HepG2 (cell line): ENCODE data around the gene IL16. TPM values are rescaled to one million over a fixed set of nuclear protein-coding genes. Genes with fewer than 3 reads are reported as not detected.

Source experiments
- ATAC-seq: fragments of 200-7000 bp; cut with Tn5 transposase; 3 replicates; pipeline ENCODE4 v1.9.1; 2020; ENCODE audit warnings: mild to moderate bottlenecking, moderate library complexity
- BruUV-seq: library from RNA; stranded (reverse); fragments of 400-500 nt; replicated peaks from 2 replicates; lab custom pipeline; 2021; lab: Mats Ljungman, UMichigan
- CTCF ChIA-PET: fragments of 300-600 bp; formaldehyde crosslinking; extraction: SDS; loops from one replicate; lab custom pipeline; 2021; ENCODE audit warnings: low total read pairs, inconsistent platforms, low intra/inter-chr PET ratio; lab: Yijun Ruan, JAX
- POLR2A ChIA-PET: fragments of 350-600 bp; sonication (Branson Sonifier 250); formaldehyde crosslinking; loops from one replicate; lab custom pipeline; 2020; ENCODE audit warnings: antibody characterized with exemption, inconsistent platforms; lab: Yijun Ruan, JAX
- DNase-seq: peaks from one replicate; pipeline ENCODE4 v3.0.0-alpha.2; 2015; ENCODE audit warnings: low spot score
- FAIRE-seq: peaks from 3 replicates; lab custom pipeline; 2011; peaks lifted over from hg19 to GRCh38; lab: Jason Lieb, UNC
- H2AFZ ChIP-seq: one replicate; pipeline ENCODE4 v1.6.1; 2011; ENCODE audit warnings: low read length, inconsistent platforms
- H3K27ac ChIP-seq: fragments of 300-600 bp; 3 replicates; pipeline ENCODE4 v1.8.0; 2011; ENCODE audit warnings: mixed run types, mild to moderate bottlenecking, mixed read lengths, low read length, inconsistent platforms; ENCODE audit not compliant: insufficient read depth; ENCODE audit errors: extremely low read length
- H3K27me3 ChIP-seq, 2 experiments: fragments of 200-600 bp in 1 of 2; 2 replicates in 1 of 2; 3 replicates in 1 of 2; pipeline versions ENCODE4 v1.6.0 to v1.8.0; 2011; ENCODE audit warnings: low read length in 2 of 2, mild to moderate bottlenecking in 2 of 2, moderate library complexity in 2 of 2, inconsistent platforms in 1 of 2; ENCODE audit not compliant: insufficient read depth in 2 of 2, control insufficient read depth in 1 of 2
- H3K36me3 ChIP-seq, 2 experiments: fragments of 200-600 bp in 1 of 2; replicated peaks in 1 of 2; 2 replicates in 1 of 2; 3 replicates in 1 of 2; pipeline versions ENCODE4 v1.5.1 to v1.8.0; 2011; ENCODE audit warnings: low read length in 2 of 2, inconsistent platforms in 1 of 2; ENCODE audit not compliant: insufficient read depth in 2 of 2, control insufficient read depth in 1 of 2
- H3K4me1 ChIP-seq: 2 replicates; pipeline ENCODE4 v1.5.1; 2012; ENCODE audit warnings: low read length, inconsistent platforms; ENCODE audit not compliant: insufficient read depth
- H3K4me2 ChIP-seq: 2 replicates; pipeline ENCODE4 v1.6.0; 2011; ENCODE audit warnings: low read depth, low read length, inconsistent platforms
- H3K4me3 ChIP-seq, 3 experiments: fragments of 200-600 bp in 1 of 3; sonication (generic), shearing (Covaris generic) in 1 of 3; replicated peaks in 1 of 3; 2 replicates each; pipeline ENCODE4 v1.5.1; 2011 to 2016; ENCODE audit warnings: low read length in 3 of 3, inconsistent platforms in 2 of 3, low read depth in 2 of 3, mild to moderate bottlenecking in 2 of 3, control low read depth in 1 of 3, mixed read lengths in 1 of 3; ENCODE audit not compliant: insufficient read depth in 1 of 3
- H3K79me2 ChIP-seq: one replicate; pipeline ENCODE4 v1.6.1; 2011; ENCODE audit warnings: low read length, inconsistent platforms; ENCODE audit not compliant: insufficient read depth
- H3K9ac ChIP-seq: 2 replicates; pipeline ENCODE4 v1.6.0; 2011; ENCODE audit warnings: mild to moderate bottlenecking, low read depth, low read length, inconsistent platforms; ENCODE audit not compliant: insufficient read depth
- H3K9me3 ChIP-seq: 2 replicates; pipeline ENCODE4 v1.5.1; 2012; ENCODE audit warnings: mild to moderate bottlenecking, low read length
- H4K20me1 ChIP-seq: 2 replicates; pipeline ENCODE4 v1.6.0; 2011; ENCODE audit warnings: inconsistent platforms, mild to moderate bottlenecking, low read length, moderate library complexity; ENCODE audit not compliant: insufficient read depth
- HMG20A ChIP-seq: IDR thresholded peaks from 2 replicates; pipeline ENCODE4 v1.6.1; 2016; ENCODE audit warnings: borderline replicate concordance
- NAIF1 ChIP-seq: sonication (generic); formaldehyde crosslinking; IDR thresholded peaks from 2 replicates; pipeline ENCODE4 v1.5.0; 2020; ENCODE audit warnings: mild to moderate bottlenecking, missing genetic modification reagents, borderline replicate concordance
- SIX1 ChIP-seq: sonication (generic); formaldehyde crosslinking; IDR thresholded peaks from 2 replicates; pipeline ENCODE4 v1.4.0; 2020; ENCODE audit warnings: missing genetic modification reagents, borderline replicate concordance
- SMAD9 ChIP-seq: sonication (generic); formaldehyde crosslinking; IDR thresholded peaks from 2 replicates; pipeline ENCODE4 v1.5.1; 2020; ENCODE audit warnings: mild to moderate bottlenecking, missing genetic modification reagents
- TBX2 ChIP-seq: sonication (generic); formaldehyde crosslinking; IDR thresholded peaks from 2 replicates; pipeline ENCODE4 v1.5.0; 2020; ENCODE audit warnings: missing genetic modification reagents, mild to moderate bottlenecking, borderline replicate concordance
- ZBTB42 ChIP-seq: sonication (generic); formaldehyde crosslinking; IDR thresholded peaks from 2 replicates; pipeline ENCODE4 v1.5.0; 2020; ENCODE audit warnings: mild to moderate bottlenecking, missing genetic modification reagents
- WGBS: methylation state at CpG from one replicate; pipeline ENCODE4 v1.1.6; 2017; ENCODE audit warnings: low lambda C conversion rate; 5-methylcytosine and 5-hydroxymethylcytosine counted together
- in situ Hi-C: cut with HindIII; loops from 2 replicates; pipeline ENCODE4 v1.10.0; 2017; ENCODE audit warnings: low pct_unique_long_range_greater_than_20kb; ENCODE audit not compliant: extremely low pct_ligation_motif_present
- intact Hi-C: fragments of 100-400 bp; cut with micrococcal nuclease; formaldehyde crosslinking; loops from one replicate; pipeline ENCODE4 v1.10.0; 2022; ENCODE audit not compliant: unreplicated experiment
- polyA plus RNA-seq, 8 experiments: library from polyadenylated mRNA; depleted of rRNA in 3 of 8; stranded (reverse) in 7 of 8; unstranded in 1 of 8; fragments of >200 nt; fragmentation: Illumina TruSeq in 4 of 8; extraction: Trizol in 4 of 8; gene quantifications; 2 replicates each; pipeline versions ENCODE4 v1.2.1 to v1.2.3, GENCODE V29; 2011 to 2016; ENCODE audit warnings: low read depth in 4 of 8, missing spikeins in 1 of 8, mixed read lengths in 1 of 8; ENCODE audit not compliant: insufficient read depth in 1 of 8
- total RNA-seq, 5 experiments: library from RNA; depleted of rRNA; stranded (reverse); fragments of >200 nt; fragmentation: Illumina TruSeq; extraction: Trizol; gene quantifications; 2 replicates each; pipeline ENCODE4 v1.2.3, GENCODE V29; 2016; ENCODE audit warnings: low read depth in 1 of 5
- TF ChIP-seq, protein P1 (sequence below): sonication (generic); formaldehyde crosslinking; IDR thresholded peaks from 2 replicates; pipeline ENCODE4 v1.5.0; 2020; ENCODE audit warnings: mild to moderate bottlenecking, missing genetic modification reagents

The IL16 gene
- total and polyA plus RNA-seq, 2 of the 13 experiments (the other 11 are each of a cell fraction or from before 2014, with no cell fraction given): 0.03 TPM; not detected in 1

- TF ChIP-seq, protein P1, sequence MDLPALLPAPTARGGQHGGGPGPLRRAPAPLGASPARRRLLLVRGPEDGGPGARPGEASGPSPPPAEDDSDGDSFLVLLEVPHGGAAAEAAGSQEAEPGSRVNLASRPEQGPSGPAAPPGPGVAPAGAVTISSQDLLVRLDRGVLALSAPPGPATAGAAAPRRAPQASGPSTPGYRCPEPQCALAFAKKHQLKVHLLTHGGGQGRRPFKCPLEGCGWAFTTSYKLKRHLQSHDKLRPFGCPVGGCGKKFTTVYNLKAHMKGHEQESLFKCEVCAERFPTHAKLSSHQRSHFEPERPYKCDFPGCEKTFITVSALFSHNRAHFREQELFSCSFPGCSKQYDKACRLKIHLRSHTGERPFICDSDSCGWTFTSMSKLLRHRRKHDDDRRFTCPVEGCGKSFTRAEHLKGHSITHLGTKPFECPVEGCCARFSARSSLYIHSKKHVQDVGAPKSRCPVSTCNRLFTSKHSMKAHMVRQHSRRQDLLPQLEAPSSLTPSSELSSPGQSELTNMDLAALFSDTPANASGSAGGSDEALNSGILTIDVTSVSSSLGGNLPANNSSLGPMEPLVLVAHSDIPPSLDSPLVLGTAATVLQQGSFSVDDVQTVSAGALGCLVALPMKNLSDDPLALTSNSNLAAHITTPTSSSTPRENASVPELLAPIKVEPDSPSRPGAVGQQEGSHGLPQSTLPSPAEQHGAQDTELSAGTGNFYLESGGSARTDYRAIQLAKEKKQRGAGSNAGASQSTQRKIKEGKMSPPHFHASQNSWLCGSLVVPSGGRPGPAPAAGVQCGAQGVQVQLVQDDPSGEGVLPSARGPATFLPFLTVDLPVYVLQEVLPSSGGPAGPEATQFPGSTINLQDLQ (CRISPR knock-in tag): no peak
- TF ChIP-seq NAIF1 (no peak), ZBTB42 (CRISPR knock-in tag) (no peak)
- TF ChIP-seq, all 625 proteins: peak for 0
Observed at GRCh38 chr15:81225161-81225671, 28.5 kb downstream of the IL16 start (continued).

DNA sequence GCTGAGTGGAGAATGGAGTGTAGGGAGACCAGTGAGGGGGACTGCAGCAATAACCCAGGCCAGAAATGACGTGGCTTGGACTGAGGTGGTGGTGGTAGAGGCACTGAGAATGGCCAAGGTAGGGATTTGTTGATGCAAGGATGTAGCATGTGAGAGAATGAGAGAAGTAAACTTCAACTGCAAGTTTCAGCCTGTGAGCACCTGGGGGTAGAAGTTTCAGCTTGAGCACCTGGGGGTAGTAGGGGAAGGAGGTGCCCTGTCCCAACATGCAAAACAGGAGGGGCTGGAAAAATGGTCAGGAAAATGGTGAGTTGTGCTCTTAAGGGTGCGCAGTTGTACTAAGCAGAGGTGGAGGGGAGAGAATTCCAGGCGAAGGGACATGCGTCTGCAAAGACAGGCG lies 31.0 kb downstream of the IL16 start:
- POLR2A ChIA-PET: no interaction called here
- no peak overlapping the region for H3K27ac ChIP-seq
- H3K4me1 ChIP-seq: no peaks in the 10 kb centered on the region
- TF ChIP-seq TBX2 (CRISPR knock-in tag) (no peak), SIX1 (CRISPR knock-in tag) (no peak), HMG20A (no peak), SMAD9 (no peak)
- TF ChIP-seq, all 625 proteins: peak for 0
- no peak for DNase-seq
- no peak for ATAC-seq
- Histone ChIP-seq H3K9me3 (no peaks in the 10 kb centered on the region), H3K4me2 (no peak overlapping the region), H3K79me2 (no peaks in the 10 kb centered on the region), H3K36me3 (no peaks in the 10 kb centered on the region), H2AFZ (no peak overlapping the region), H3K9ac (no peak overlapping the region), H3K4me3 (no peak overlapping the region), H3K27me3 (no peaks in the 10 kb centered on the region), H4K20me1 (no peaks in the 10 kb centered on the region)
- CTCF ChIA-PET: no interaction called here
- no peak for FAIRE-seq
- WGBS: 54% methylated on average over 5 of the region's 5 CpGs
- no TSS peak for BruUV-seq
- in situ Hi-C loops: no loop called here
- intact Hi-C loops: no loop called here
